Effector memory CD4-positive, alpha-beta T cell (primary cell): Measurements from ENCODE around the gene INVS.
"Not testable (repeated sequence)": the region's sequence is repeated elsewhere in the genome, so short reads cannot be mapped to it uniquely, and the experiment has no call there.

Experiments used
- DNase-seq, 3 donors: peaks; one replicate each; pipeline ENCODE4 v3.0.0-alpha.2; 2020
- H3K27ac ChIP-seq: 2 replicates; pipeline ENCODE4 v1.7.0; 2013; ENCODE audit warnings: mild to moderate bottlenecking, low read length, moderate library complexity; ENCODE audit not compliant: insufficient read depth, poor library complexity, severe bottlenecking
- H3K27me3 ChIP-seq: replicated peaks from 2 replicates; pipeline ENCODE4 v1.7.0; 2013; ENCODE audit warnings: mild to moderate bottlenecking, low read length; ENCODE audit not compliant: insufficient read depth, control insufficient read depth, poor library complexity, severe bottlenecking
- H3K36me3 ChIP-seq: 2 replicates; pipeline ENCODE4 v1.7.0; 2013; ENCODE audit warnings: mild to moderate bottlenecking, low read length, moderate library complexity; ENCODE audit not compliant: control insufficient read depth, insufficient read depth
- H3K4me1 ChIP-seq: 2 replicates; pipeline ENCODE4 v1.7.0; 2013; ENCODE audit warnings: low read length, mild to moderate bottlenecking; ENCODE audit not compliant: control insufficient read depth, insufficient read depth, poor library complexity, severe bottlenecking
- H3K4me3 ChIP-seq: 2 replicates; pipeline ENCODE4 v1.7.0; 2013; ENCODE audit warnings: low read length, low read depth, mild to moderate bottlenecking; ENCODE audit not compliant: insufficient read depth, poor library complexity, severe bottlenecking
- H3K9me3 ChIP-seq: 2 replicates; pipeline ENCODE4 v1.7.0; 2013; ENCODE audit warnings: mild to moderate bottlenecking, low read length, moderate library complexity; ENCODE audit not compliant: control insufficient read depth
- total RNA-seq, 3 donors: gene quantifications; one replicate each; lab custom pipeline; 2026; lab: John Stamatoyannopoulos, UW

INVS gene
- 23.5 to 32.1 (median 26.6) reads per million in 3 donors for total RNA-seq

- no peaks in the 10 kb centered on the region for H3K9me3 ChIP-seq
- peak within 1 kb of the TSS; percentile 79 for H3K4me3 ChIP-seq
- peaks cover 15% of the 10 kb centered on the region for H3K4me1 ChIP-seq
- H3K27me3 ChIP-seq: no peaks in the 10 kb centered on the region
- DNase-seq: peak; percentile 92 to 97 (median 97)
- H3K27ac ChIP-seq: peak within 1 kb of the TSS; percentile 78
- H3K36me3 ChIP-seq: peaks cover under 1% of the 10 kb centered on the region
Observed at GRCh38 chr9:100098887-100099721, at the start of gene INVS, which contains the start of gene ERP44. Gene INVS (plus strand): TSS chr9:100099243. CDS start chr9:100104522, 5,279 bp downstream. Gene ERP44 (minus strand): TSS chr9:100099000. CDS start chr9:100098840, 160 bp downstream.

GRCh38 chr9:100049551-100049950 is 49.5 kb upstream of the INVS start:
- Histone ChIP-seq H3K4me1 (no peaks in the 10 kb centered on the region), H3K27ac (no peak overlapping the region), H3K36me3 (peaks cover 15% of the 10 kb centered on the region), H3K4me3 (no peak overlapping the region), H3K9me3 (no peaks in the 10 kb centered on the region), H3K27me3 (no peaks in the 10 kb centered on the region)
- no peak for DNase-seq

GRCh38 chr9:100052375-100052774 is 46.7 kb upstream of the INVS start:
- H3K4me1 ChIP-seq: no peaks in the 10 kb centered on the region
- H3K27me3 ChIP-seq: no peaks in the 10 kb centered on the region
- no peak overlapping the region for H3K27ac ChIP-seq
- peaks cover 15% of the 10 kb centered on the region for H3K36me3 ChIP-seq
- no peaks in the 10 kb centered on the region for H3K9me3 ChIP-seq
- no peak overlapping the region for H3K4me3 ChIP-seq
- DNase-seq: no peak

- H3K4me1 ChIP-seq: no peaks in the 10 kb centered on the region
- peaks cover 10% of the 10 kb centered on the region for H3K36me3 ChIP-seq
- DNase-seq: no peak
- no peak overlapping the region for H3K27ac ChIP-seq
- H3K27me3 ChIP-seq: no peaks in the 10 kb centered on the region
- H3K4me3 ChIP-seq: no peak overlapping the region
- H3K9me3 ChIP-seq: no peaks in the 10 kb centered on the region
Observed at GRCh38 chr9:100056561-100056960, 42.5 kb upstream of the INVS start.

- Histone ChIP-seq H3K9me3 (no peaks in the 10 kb centered on the region), H3K27ac (no peak overlapping the region), H3K27me3 (no peaks in the 10 kb centered on the region), H3K36me3 (peaks cover 3% of the 10 kb centered on the region), H3K4me1 (no peaks in the 10 kb centered on the region), H3K4me3 (no peak overlapping the region)
- DNase-seq: no peak
Observed at GRCh38 chr9:100057624-100058023, 41.4 kb upstream of the INVS start.

- Histone ChIP-seq H3K27ac (no peak overlapping the region), H3K27me3 (no peaks in the 10 kb centered on the region), H3K4me1 (no peaks in the 10 kb centered on the region), H3K36me3 (peaks cover 3% of the 10 kb centered on the region), H3K4me3 (no peak overlapping the region), H3K9me3 (no peaks in the 10 kb centered on the region)
- no peak for DNase-seq
Observed at GRCh38 chr9:100058699-100059579, 40.1 kb upstream of the INVS start.

GRCh38 chr9:100062683-100063082 is 36.4 kb upstream of the INVS start:
- not testable (repeated sequence) for H3K36me3 ChIP-seq, H3K4me3 ChIP-seq, DNase-seq, H3K27me3 ChIP-seq, H3K9me3 ChIP-seq, H3K4me1 ChIP-seq, H3K27ac ChIP-seq

- H3K27me3 ChIP-seq: no peaks in the 10 kb centered on the region
- no peaks in the 10 kb centered on the region for H3K9me3 ChIP-seq
- H3K4me3 ChIP-seq: no peak overlapping the region
- H3K36me3 ChIP-seq: peaks cover 3% of the 10 kb centered on the region
- no peak overlapping the region for H3K27ac ChIP-seq
- no peaks in the 10 kb centered on the region for H3K4me1 ChIP-seq
- DNase-seq: no peak
Observed at GRCh38 chr9:100063185-100063584, 35.9 kb upstream of the INVS start.

- no peak for DNase-seq
- no peak overlapping the region for H3K27ac ChIP-seq
Observed at GRCh38 chr9:100064872-100065581, 34.0 kb upstream of the INVS start.

More at GRCh38 chr9:100064872-100065581, 34.0 kb upstream of the INVS start:
- no peaks in the 10 kb centered on the region for H3K27me3 ChIP-seq
- no peaks in the 10 kb centered on the region for H3K4me1 ChIP-seq
- no peaks in the 10 kb centered on the region for H3K9me3 ChIP-seq
- H3K4me3 ChIP-seq: no peak overlapping the region
- H3K36me3 ChIP-seq: no peaks in the 10 kb centered on the region
